ENCODE measurements around the gene SERP2.

SERP2 gene

GRCh38 chr13:44331912-44332851 is 41.4 kb upstream of the SERP2 start:
- H3K4me3 ChIP-seq (replicated peaks; ENCODE audit: low read depth, low read length) = no peak overlapping the region
- no peak for DNase-seq (ENCODE audit: extremely low read depth, insufficient read length)
- TF ChIP-seq CTCF (IDR thresholded peaks at IDR 0.05; ENCODE audit: insufficient read depth, low read length, poor library complexity, severe bottlenecking) = no peak
- H3K27me3 ChIP-seq (replicated peaks; ENCODE audit: control insufficient read depth, insufficient read depth, low read length) = no peaks in the 10 kb centered on the region; the same call in 1 of the 2 replicates
- H3K36me3 ChIP-seq (ENCODE audit: control insufficient read depth, insufficient read depth, low read length) = no peaks in the 10 kb centered on the region

- no peak for TF ChIP-seq CTCF (IDR thresholded peaks at IDR 0.05; ENCODE audit: insufficient read depth, low read length, poor library complexity, severe bottlenecking)
- no peak for DNase-seq (ENCODE audit: extremely low read depth, insufficient read length)
- Histone ChIP-seq H3K36me3 (ENCODE audit: control insufficient read depth, insufficient read depth, low read length) (no peaks in the 10 kb centered on the region), H3K27me3 (replicated peaks; ENCODE audit: control insufficient read depth, insufficient read depth, low read length) (no peaks in the 10 kb centered on the region; the same call in 1 of the 2 replicates), H3K4me3 (replicated peaks; ENCODE audit: low read depth, low read length) (no peak overlapping the region)
Measured at GRCh38 chr13:44333950-44334655, 39.5 kb upstream of the SERP2 start.

GRCh38 chr13:44334751-44335150 is 38.9 kb upstream of the SERP2 start:
- no peak for DNase-seq (ENCODE audit: extremely low read depth, insufficient read length)
- no peak for TF ChIP-seq CTCF (IDR thresholded peaks at IDR 0.05; ENCODE audit: insufficient read depth, low read length, poor library complexity, severe bottlenecking)
- no peak overlapping the region for H3K4me3 ChIP-seq (replicated peaks; ENCODE audit: low read depth, low read length)
- H3K27me3 ChIP-seq (replicated peaks; ENCODE audit: control insufficient read depth, insufficient read depth, low read length) = no peaks in the 10 kb centered on the region; the same call in 1 of the 2 replicates
- H3K36me3 ChIP-seq (ENCODE audit: control insufficient read depth, insufficient read depth, low read length) = no peaks in the 10 kb centered on the region

GRCh38 chr13:44336934-44337333 is 36.7 kb upstream of the SERP2 start:
- Histone ChIP-seq H3K36me3 (ENCODE audit: control insufficient read depth, insufficient read depth, low read length) (no peaks in the 10 kb centered on the region), H3K4me3 (replicated peaks; ENCODE audit: low read depth, low read length) (no peak overlapping the region), H3K27me3 (replicated peaks; ENCODE audit: control insufficient read depth, insufficient read depth, low read length) (no peaks in the 10 kb centered on the region; the same call in 1 of the 2 replicates)
- DNase-seq (ENCODE audit: extremely low read depth, insufficient read length) = no peak
- no peak for TF ChIP-seq CTCF (IDR thresholded peaks at IDR 0.05; ENCODE audit: insufficient read depth, low read length, poor library complexity, severe bottlenecking)

GRCh38 chr13:44337581-44337980 is 36.0 kb upstream of the SERP2 start:
- H3K4me3 ChIP-seq (replicated peaks; ENCODE audit: low read depth, low read length) = no peak overlapping the region
- TF ChIP-seq CTCF (IDR thresholded peaks at IDR 0.05; ENCODE audit: insufficient read depth, low read length, poor library complexity, severe bottlenecking) = no peak
- DNase-seq (ENCODE audit: extremely low read depth, insufficient read length) = no peak
- H3K36me3 ChIP-seq (ENCODE audit: control insufficient read depth, insufficient read depth, low read length) = no peaks in the 10 kb centered on the region
- H3K27me3 ChIP-seq (replicated peaks; ENCODE audit: control insufficient read depth, insufficient read depth, low read length) = no peaks in the 10 kb centered on the region; the same call in 1 of the 2 replicates
